ENCODE measurements around the gene RBFOX1.

RBFOX1 gene

DNA sequence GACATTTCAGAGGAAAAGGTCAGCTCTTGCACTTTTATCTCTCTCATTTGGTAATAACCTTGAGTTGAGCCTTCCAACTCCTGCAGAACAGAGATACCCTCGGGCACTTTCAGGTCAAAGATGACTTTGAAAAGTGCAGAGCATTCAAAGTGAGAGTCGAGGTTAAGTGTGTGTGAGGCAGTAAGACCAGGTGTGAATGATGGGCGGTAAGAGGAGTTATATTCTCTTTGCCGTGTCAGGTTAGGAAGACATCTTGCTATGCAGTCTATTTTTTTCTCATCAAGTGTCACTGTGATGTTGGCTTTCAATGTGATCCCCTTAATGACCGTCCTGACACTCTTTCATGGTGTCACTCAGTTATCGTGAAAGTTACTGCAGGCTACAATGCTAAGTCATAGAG, 248.5 kb downstream of the RBFOX1 start:
- DNase-seq (ENCODE audit: low read depth), result no peak
- TF ChIP-seq, protein P1, sequence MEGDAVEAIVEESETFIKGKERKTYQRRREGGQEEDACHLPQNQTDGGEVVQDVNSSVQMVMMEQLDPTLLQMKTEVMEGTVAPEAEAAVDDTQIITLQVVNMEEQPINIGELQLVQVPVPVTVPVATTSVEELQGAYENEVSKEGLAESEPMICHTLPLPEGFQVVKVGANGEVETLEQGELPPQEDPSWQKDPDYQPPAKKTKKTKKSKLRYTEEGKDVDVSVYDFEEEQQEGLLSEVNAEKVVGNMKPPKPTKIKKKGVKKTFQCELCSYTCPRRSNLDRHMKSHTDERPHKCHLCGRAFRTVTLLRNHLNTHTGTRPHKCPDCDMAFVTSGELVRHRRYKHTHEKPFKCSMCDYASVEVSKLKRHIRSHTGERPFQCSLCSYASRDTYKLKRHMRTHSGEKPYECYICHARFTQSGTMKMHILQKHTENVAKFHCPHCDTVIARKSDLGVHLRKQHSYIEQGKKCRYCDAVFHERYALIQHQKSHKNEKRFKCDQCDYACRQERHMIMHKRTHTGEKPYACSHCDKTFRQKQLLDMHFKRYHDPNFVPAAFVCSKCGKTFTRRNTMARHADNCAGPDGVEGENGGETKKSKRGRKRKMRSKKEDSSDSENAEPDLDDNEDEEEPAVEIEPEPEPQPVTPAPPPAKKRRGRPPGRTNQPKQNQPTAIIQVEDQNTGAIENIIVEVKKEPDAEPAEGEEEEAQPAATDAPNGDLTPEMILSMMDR (IDR thresholded peaks at IDR 0.05; ENCODE audit: control insufficient read depth, extremely low read depth, insufficient read depth), result no peak
- H3K4me3 ChIP-seq (ENCODE audit: low read depth, low read length), result no peak overlapping the region

DNA sequence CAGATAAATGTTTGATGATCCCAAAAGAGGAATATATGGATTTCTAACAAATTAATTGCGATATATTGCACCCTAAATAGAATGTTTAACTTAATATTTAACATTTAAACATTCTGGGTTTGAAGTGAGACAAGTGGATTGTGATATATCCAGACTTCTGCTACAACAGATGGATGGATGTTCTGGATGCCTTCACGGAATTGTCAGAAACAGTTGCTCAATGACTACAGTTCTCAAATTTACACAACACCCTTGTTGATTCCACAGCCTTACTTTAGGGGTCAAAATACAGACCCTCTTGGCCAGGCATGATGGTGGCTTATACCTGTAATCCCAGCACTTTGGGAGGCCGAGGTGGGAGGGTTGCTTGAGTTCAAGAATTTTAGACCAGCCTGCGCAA, 250.8 kb downstream of the RBFOX1 start:
- no peak for DNase-seq (ENCODE audit: low read depth)
- TF ChIP-seq, protein P1 (IDR thresholded peaks at IDR 0.05; ENCODE audit: control insufficient read depth, extremely low read depth, insufficient read depth), result no peak
- no peak overlapping the region for H3K4me3 ChIP-seq (ENCODE audit: low read depth, low read length)

DNA sequence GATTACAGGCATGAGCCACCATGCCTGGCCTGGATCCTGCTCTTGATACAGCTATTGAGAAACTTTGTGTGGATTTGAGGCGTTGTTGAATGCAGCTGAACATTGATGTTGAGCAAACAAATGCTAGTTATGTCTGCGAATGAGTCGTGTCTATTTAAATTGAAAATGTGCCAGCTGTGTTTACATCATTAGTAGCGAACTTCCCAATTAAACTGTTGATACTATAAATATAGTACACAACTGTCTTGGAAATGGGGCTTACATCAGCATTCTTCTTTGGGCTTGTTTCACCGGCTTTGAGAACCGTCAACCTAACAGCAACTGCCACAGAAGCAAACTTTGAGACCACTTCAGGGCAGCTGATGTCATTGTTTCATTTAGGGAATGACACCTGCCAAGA, 251.9 kb downstream of the RBFOX1 start:
- no peak overlapping the region for H3K4me3 ChIP-seq (ENCODE audit: low read depth, low read length)
- DNase-seq (ENCODE audit: low read depth), result no peak
- TF ChIP-seq, protein P1 (IDR thresholded peaks at IDR 0.05; ENCODE audit: control insufficient read depth, extremely low read depth, insufficient read depth), result no peak

DNA sequence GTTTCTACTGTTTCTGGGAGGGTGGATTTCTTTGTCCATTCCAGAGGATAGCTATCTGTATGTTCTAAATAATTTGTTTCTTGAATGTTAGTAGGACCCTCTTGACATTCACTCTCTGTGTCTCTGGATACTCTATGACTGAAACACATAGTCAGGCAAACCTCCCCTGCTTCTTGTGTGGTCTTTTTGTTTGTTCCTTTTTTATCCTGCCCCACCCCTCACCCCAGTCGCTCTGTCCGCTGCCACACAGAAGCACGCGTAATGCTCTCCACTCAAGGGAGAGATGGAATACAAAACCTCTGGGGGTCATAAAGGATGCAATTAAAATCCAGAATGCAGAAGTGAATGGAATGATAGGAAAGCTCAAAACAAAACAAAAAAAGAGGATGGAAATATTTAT, 253.1 kb downstream of the RBFOX1 start:
- TF ChIP-seq, protein P1 (IDR thresholded peaks at IDR 0.05; ENCODE audit: control insufficient read depth, extremely low read depth, insufficient read depth), result no peak
- H3K4me3 ChIP-seq (ENCODE audit: low read depth, low read length), result no peak overlapping the region
- no peak for DNase-seq (ENCODE audit: low read depth)

DNA sequence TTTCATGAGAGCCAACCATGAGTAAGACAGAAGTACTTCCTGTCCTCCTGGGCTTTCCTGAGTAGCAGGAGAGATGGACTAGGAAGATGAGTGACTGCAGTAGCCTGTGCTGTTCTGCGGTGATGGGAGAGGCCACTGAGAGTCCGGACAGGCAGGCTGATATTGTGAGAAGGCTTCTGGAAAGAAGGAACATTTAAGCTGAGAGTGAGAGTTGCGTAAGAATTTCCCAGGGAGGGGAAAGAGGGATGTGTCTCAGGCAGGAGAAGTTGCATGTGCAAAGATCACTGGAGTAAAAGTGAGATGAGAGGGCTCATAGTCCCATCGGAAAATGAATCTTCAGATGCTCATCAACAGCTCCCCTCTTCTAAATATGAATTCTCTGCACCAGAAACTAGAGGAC, 258.3 kb downstream of the RBFOX1 start:
- H3K4me3 ChIP-seq (ENCODE audit: low read depth, low read length), result no peak overlapping the region
- TF ChIP-seq, protein P1 (IDR thresholded peaks at IDR 0.05; ENCODE audit: control insufficient read depth, extremely low read depth, insufficient read depth), result no peak
- DNase-seq (ENCODE audit: low read depth), result no peak

DNA sequence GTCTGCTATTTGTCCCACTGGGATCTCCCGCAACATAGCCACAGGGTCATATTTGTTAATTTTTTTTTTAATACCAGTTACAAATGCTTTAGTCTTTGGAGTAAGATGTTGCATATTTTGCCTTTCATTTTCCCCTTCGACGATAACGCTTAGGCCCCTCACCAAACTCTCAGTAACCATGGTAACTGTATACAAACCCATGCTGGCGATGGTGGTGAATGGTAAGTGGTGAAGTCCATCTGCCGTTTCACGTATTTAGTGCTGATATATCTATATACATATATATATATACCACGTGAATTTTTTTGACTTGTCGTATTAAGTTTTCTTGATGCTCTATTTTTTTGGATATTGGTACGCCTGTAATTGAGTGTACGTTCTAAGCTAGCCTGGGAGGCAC, 263.7 kb downstream of the RBFOX1 start:
- TF ChIP-seq, protein P1 (IDR thresholded peaks at IDR 0.05; ENCODE audit: control insufficient read depth, extremely low read depth, insufficient read depth), result no peak
- DNase-seq (ENCODE audit: low read depth), result no peak
- H3K4me3 ChIP-seq (ENCODE audit: low read depth, low read length), result no peak overlapping the region

DNA sequence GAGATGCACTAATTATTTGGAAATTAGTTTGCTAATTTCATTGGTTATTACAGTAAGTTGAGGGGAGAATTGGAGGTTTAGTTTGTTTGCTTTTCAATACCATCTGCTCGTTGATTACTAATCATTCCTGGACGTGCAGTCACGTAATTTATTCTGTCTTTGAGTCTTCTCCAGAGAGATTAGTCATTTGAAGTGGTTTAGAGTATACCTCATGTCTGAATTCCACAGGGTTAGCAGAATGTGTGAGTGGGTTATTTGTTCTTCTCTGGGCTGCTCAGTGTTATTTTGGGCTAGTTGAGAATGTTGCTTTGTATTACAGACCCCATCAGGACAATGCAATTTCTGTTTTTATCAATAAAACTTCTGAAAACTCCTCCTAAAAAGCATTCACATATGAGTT, 265.0 kb downstream of the RBFOX1 start:
- DNase-seq (ENCODE audit: low read depth), result no peak
- no peak overlapping the region for H3K4me3 ChIP-seq (ENCODE audit: low read depth, low read length)
- TF ChIP-seq, protein P1 (IDR thresholded peaks at IDR 0.05; ENCODE audit: control insufficient read depth, extremely low read depth, insufficient read depth), result no peak

Measured in LNCaP clone FGC (cell line).